Measurements from ENCODE around the gene DIPK1B.

Gene DIPK1B

DNA sequence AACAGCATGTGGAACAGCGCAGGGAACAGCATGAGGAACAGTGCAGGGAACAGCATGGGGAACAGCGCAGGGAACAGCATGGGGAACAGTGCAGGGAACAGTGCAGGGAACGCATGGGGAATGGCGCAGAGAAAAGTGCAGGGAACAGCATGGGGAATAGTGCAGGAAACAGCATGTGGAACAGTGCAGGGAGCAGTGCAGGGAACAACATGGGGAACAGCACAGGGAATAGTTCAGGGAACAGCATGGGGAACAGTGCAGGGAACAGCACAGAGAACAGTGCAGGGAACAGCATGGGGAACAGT is 43.7 kb downstream of the DIPK1B start:
- no peak overlapping the region for H3K4me3 ChIP-seq (ENCODE audit: low read depth, low read length)
- DNase-seq (ENCODE audit: low read depth) = no peak
- TF ChIP-seq, protein P1, sequence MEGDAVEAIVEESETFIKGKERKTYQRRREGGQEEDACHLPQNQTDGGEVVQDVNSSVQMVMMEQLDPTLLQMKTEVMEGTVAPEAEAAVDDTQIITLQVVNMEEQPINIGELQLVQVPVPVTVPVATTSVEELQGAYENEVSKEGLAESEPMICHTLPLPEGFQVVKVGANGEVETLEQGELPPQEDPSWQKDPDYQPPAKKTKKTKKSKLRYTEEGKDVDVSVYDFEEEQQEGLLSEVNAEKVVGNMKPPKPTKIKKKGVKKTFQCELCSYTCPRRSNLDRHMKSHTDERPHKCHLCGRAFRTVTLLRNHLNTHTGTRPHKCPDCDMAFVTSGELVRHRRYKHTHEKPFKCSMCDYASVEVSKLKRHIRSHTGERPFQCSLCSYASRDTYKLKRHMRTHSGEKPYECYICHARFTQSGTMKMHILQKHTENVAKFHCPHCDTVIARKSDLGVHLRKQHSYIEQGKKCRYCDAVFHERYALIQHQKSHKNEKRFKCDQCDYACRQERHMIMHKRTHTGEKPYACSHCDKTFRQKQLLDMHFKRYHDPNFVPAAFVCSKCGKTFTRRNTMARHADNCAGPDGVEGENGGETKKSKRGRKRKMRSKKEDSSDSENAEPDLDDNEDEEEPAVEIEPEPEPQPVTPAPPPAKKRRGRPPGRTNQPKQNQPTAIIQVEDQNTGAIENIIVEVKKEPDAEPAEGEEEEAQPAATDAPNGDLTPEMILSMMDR (IDR thresholded peaks at IDR 0.05; ENCODE audit: low read depth, low read length) = no peak
- no peak for TF ChIP-seq MYC (IDR thresholded peaks at IDR 0.05; ENCODE audit: low read depth, low read length)
- TF ChIP-seq, protein P2, sequence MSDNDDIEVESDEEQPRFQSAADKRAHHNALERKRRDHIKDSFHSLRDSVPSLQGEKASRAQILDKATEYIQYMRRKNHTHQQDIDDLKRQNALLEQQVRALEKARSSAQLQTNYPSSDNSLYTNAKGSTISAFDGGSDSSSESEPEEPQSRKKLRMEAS (IDR thresholded peaks at IDR 0.05; ENCODE audit: low read depth, low read length) = no peak
- no peak for TF ChIP-seq POLR2A (IDR thresholded peaks at IDR 0.05; ENCODE audit: extremely low read depth, insufficient read length)

DNA sequence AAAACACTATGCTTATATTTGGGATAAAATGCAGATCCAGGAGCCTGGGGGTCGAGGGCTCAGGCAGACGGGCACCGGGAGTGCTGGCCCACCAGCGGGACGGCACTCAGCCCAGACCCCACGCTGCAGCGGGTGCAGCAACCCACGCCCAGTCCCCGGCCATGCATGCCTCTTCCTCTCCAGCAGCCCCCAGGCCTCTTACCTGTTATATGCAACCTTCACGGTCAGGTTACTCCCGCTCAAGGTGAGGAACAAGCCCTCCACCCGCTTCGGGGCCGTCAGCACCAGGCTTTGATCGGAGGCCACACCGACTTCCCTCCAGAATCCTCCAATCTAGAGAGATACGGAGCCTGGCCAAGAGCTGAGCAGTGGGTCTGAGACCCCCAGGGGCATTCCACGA is 44.5 kb downstream of the DIPK1B start:
- TF ChIP-seq POLR2A (IDR thresholded peaks at IDR 0.05; ENCODE audit: extremely low read depth, insufficient read length) = no peak
- TF ChIP-seq, protein P1 (IDR thresholded peaks at IDR 0.05; ENCODE audit: low read depth, low read length) = no peak
- TF ChIP-seq, protein P2 (IDR thresholded peaks at IDR 0.05; ENCODE audit: low read depth, low read length) = no peak
- TF ChIP-seq MYC (IDR thresholded peaks at IDR 0.05; ENCODE audit: low read depth, low read length) = no peak
- no peak overlapping the region for H3K4me3 ChIP-seq (ENCODE audit: low read depth, low read length)
- no peak for DNase-seq (ENCODE audit: low read depth)

DNA sequence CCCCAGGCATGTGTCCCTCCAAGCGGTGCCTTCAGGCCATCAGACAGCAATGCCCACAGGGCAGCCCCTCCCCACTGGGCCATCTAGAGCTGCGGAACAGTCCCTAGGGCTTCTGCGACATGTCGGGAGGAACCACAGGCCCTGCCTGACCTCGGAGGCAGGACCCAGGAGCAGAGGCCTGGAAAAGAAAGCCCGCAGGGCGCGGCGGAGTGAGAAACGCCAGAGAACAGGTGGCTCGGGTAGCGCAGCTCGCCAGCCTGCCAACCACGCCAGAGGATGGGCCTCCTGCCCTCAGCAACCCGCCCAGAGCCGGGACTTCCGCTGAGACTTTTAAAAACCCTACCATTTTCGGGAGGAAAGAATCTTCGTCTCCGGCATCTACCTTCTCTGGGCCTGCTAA is 45.0 kb downstream of the DIPK1B start:
- no peak overlapping the region for H3K4me3 ChIP-seq (ENCODE audit: low read depth, low read length)
- TF ChIP-seq, protein P1 (IDR thresholded peaks at IDR 0.05; ENCODE audit: low read depth, low read length) = no peak
- TF ChIP-seq MYC (IDR thresholded peaks at IDR 0.05; ENCODE audit: low read depth, low read length) (no peak), POLR2A (IDR thresholded peaks at IDR 0.05; ENCODE audit: extremely low read depth, insufficient read length) (no peak)
- TF ChIP-seq, protein P2 (IDR thresholded peaks at IDR 0.05; ENCODE audit: low read depth, low read length) = no peak
- DNase-seq (ENCODE audit: low read depth) = no peak

DNA sequence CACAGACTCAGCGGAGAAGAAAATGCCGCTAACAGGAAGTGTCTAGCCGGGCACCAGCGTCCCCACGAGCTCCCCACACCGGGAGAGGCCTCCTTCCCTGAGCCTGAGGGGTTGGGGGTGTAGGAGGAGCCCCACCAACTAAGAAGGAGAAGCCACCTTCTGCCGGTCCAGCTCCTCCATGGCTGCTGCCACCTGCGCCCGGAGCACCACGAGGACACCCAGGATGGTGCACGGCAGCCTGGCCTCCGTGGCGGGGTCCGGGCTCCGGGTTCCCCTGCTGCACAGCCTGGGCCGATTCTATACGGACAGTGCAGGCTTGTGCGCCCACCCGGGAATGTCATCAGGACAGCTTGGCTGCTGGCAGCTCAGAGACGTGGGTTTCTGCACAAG is 45.4 kb downstream of the DIPK1B start:
- DNase-seq (ENCODE audit: low read depth) = no peak
- TF ChIP-seq, protein P1 (IDR thresholded peaks at IDR 0.05; ENCODE audit: low read depth, low read length) = no peak
- TF ChIP-seq MYC (IDR thresholded peaks at IDR 0.05; ENCODE audit: low read depth, low read length) (no peak), POLR2A (IDR thresholded peaks at IDR 0.05; ENCODE audit: extremely low read depth, insufficient read length) (no peak)
- TF ChIP-seq, protein P2 (IDR thresholded peaks at IDR 0.05; ENCODE audit: low read depth, low read length) = no peak
- no peak overlapping the region for H3K4me3 ChIP-seq (ENCODE audit: low read depth, low read length)

DNA sequence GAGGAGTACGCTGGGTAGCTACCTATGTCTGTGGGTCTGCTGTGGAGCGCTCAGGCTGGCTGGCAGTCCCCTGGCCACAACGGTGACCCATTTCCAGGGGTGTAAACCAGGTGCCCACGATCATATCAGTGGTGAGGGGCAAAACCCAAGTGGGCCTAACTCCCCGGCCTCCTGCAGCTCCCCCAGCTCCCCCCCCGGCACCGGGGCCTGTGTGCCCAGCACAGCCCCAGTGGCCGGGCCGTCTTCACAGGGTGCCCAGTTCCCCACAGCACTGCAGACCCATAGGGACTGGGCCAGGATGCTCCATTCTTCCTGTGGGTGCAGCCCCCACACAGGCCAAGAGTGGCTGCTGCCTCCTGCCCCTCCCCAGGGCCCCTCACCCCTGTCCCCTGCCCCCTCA is 46.6 kb downstream of the DIPK1B start:
- H3K4me3 ChIP-seq (ENCODE audit: low read depth, low read length) = no peak overlapping the region
- TF ChIP-seq, protein P2 (IDR thresholded peaks at IDR 0.05; ENCODE audit: low read depth, low read length) = no peak
- TF ChIP-seq MYC (IDR thresholded peaks at IDR 0.05; ENCODE audit: low read depth, low read length) (no peak), POLR2A (IDR thresholded peaks at IDR 0.05; ENCODE audit: extremely low read depth, insufficient read length) (no peak)
- TF ChIP-seq, protein P1 (IDR thresholded peaks at IDR 0.05; ENCODE audit: low read depth, low read length) = no peak
- no peak for DNase-seq (ENCODE audit: low read depth)

All from NB4 (cell line).